Endothelial cell of umbilical vein (primary cell): ENCODE data around the gene ANKUB1.

Experiments
- EZH2 ChIP-seq: IDR thresholded peaks from 2 replicates; pipeline ENCODE4 v1.6.1; 2012; ENCODE audit warnings: borderline replicate concordance, low read depth, mild to moderate bottlenecking, moderate library complexity, low read length, inconsistent platforms; ENCODE audit not compliant: severe bottlenecking
- POLR2AphosphoS5 ChIP-seq: IDR thresholded peaks from 2 replicates; pipeline ENCODE4 v1.6.1; 2012; ENCODE audit warnings: low read depth, mild to moderate bottlenecking, control low read depth, low read length, moderate library complexity; ENCODE audit not compliant: insufficient read depth
- TF ChIP-seq, protein P1 (sequence below), 2 donors: IDR thresholded peaks; 1 replicate in 1 of 2; 2 replicates in 1 of 2; pipeline ENCODE4 v1.5.1; 2011; ENCODE audit warnings: low read length in 2 of 2, mild to moderate bottlenecking in 2 of 2, moderate library complexity in 2 of 2, control low read depth in 1 of 2, inconsistent platforms in 1 of 2, low read depth in 1 of 2; ENCODE audit not compliant: insufficient read depth in 1 of 2; ENCODE audit errors: extremely low read depth in 1 of 2

DNA sequence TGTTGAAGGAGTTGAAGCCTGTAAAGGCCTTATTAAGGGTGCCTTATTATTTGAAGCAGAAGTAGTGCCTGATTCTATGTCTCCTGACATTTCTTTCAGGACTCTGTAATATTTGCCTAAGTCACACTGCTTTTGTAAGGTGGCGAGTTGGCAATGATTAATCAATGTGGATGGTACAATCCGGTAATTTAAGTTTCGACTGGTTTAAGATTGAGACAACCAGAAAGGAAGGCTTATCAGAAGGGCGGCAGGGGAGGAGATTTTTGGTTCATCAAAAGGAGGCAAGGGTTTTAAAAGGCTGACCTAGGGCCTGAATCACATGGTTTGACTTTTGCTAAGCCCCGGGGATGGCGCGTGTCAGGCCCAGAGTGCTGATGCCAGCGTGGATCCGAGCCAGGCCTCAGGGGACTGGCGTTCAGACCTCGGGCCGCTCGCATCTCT is 19.8 kb upstream of the ANKUB1 start:
- TF ChIP-seq POLR2AphosphoS5 (no peak), EZH2 (no peak)
- TF ChIP-seq, protein P1, sequence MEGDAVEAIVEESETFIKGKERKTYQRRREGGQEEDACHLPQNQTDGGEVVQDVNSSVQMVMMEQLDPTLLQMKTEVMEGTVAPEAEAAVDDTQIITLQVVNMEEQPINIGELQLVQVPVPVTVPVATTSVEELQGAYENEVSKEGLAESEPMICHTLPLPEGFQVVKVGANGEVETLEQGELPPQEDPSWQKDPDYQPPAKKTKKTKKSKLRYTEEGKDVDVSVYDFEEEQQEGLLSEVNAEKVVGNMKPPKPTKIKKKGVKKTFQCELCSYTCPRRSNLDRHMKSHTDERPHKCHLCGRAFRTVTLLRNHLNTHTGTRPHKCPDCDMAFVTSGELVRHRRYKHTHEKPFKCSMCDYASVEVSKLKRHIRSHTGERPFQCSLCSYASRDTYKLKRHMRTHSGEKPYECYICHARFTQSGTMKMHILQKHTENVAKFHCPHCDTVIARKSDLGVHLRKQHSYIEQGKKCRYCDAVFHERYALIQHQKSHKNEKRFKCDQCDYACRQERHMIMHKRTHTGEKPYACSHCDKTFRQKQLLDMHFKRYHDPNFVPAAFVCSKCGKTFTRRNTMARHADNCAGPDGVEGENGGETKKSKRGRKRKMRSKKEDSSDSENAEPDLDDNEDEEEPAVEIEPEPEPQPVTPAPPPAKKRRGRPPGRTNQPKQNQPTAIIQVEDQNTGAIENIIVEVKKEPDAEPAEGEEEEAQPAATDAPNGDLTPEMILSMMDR (IDR thresholded peaks at IDR 0.05; ENCODE audit: extremely low read depth in 1 of 2, insufficient read depth in 1 of 2, low read depth in 1 of 2, low read length in 2 of 2): no peak
